HepG2 (cell line): ENCODE data around the gene APEX1. TPM values are rescaled to one million over a fixed set of nuclear protein-coding genes. Genes with fewer than 3 reads are reported as not detected.

ENCODE experiments used
- ATF4 ChIP-seq, 2 experiments: fragments of 450-650 bp in 1 of 2; sonication (generic) in 1 of 2; formaldehyde crosslinking; IDR thresholded peaks; 2 replicates each; pipeline versions ENCODE4 v1.5.0 to v1.8.0; 2020 to 2022; ENCODE audit warnings: mild to moderate bottlenecking in 1 of 2, missing genetic modification reagents in 1 of 2
- FUBP1 ChIP-seq: sonication (generic); formaldehyde crosslinking; IDR thresholded peaks from 2 replicates; pipeline ENCODE4 v1.5.1; 2020; ENCODE audit warnings: missing genetic modification reagents, mild to moderate bottlenecking, borderline replicate concordance
- HNRNPK ChIP-seq: fragments of 200-400 bp; formaldehyde crosslinking; IDR thresholded peaks from 2 replicates; pipeline ENCODE4 v1.6.1; 2018; ENCODE audit warnings: low read length, low read depth, moderate library complexity, mild to moderate bottlenecking; ENCODE audit not compliant: poor library complexity, severe bottlenecking
- ISX ChIP-seq: sonication (generic); formaldehyde crosslinking; conservative IDR thresholded peaks from 2 replicates; pipeline ENCODE4 v1.5.0; 2020; ENCODE audit warnings: missing genetic modification reagents
- KLF11 ChIP-seq: IDR thresholded peaks from 2 replicates; pipeline ENCODE4 v1.6.1; 2016; ENCODE audit warnings: missing compliant biosample characterization
- RXRB ChIP-seq: IDR thresholded peaks from 2 replicates; pipeline ENCODE4 v1.6.1; 2016; ENCODE audit warnings: borderline replicate concordance, missing genetic modification reagents, missing compliant biosample characterization
- TCF12 ChIP-seq, 2 experiments: fragments of 450-650 bp in 1 of 2; sonication (generic) in 1 of 2; formaldehyde crosslinking in 1 of 2; IDR thresholded peaks; 2 replicates each; pipeline versions ENCODE4 v1.6.1 to v1.8.0; 2017 to 2022; ENCODE audit warnings: antibody characterized with exemption in 1 of 2, mild to moderate bottlenecking in 1 of 2, missing genetic modification reagents in 1 of 2, moderate library complexity in 1 of 2
- UBTF ChIP-seq: sonication (generic); formaldehyde crosslinking; IDR thresholded peaks from 2 replicates; pipeline ENCODE4 v1.4.0; 2020; ENCODE audit warnings: mild to moderate bottlenecking, missing genetic modification reagents
- ZFP1 ChIP-seq: IDR thresholded peaks from 2 replicates; pipeline ENCODE4 v1.6.1; 2016
- ZFYVE20 ChIP-seq: sonication (generic); formaldehyde crosslinking; IDR thresholded peaks from 2 replicates; pipeline ENCODE4 v1.8.0; 2023; ENCODE audit warnings: low read depth, mild to moderate bottlenecking, moderate library complexity, missing genetic modification reagents, borderline replicate concordance
- ZNF124 ChIP-seq: sonication (generic); formaldehyde crosslinking; IDR thresholded peaks from 2 replicates; pipeline ENCODE4 v1.4.0; 2020; ENCODE audit warnings: missing genetic modification reagents
- ZNF136 ChIP-seq: sonication (generic); formaldehyde crosslinking; IDR thresholded peaks from 2 replicates; pipeline ENCODE4 v1.8.1; 2022; ENCODE audit warnings: low read depth, mild to moderate bottlenecking, moderate library complexity, missing genetic modification reagents
- ZNF749 ChIP-seq: sonication (generic); formaldehyde crosslinking; IDR thresholded peaks from 2 replicates; pipeline ENCODE4 v1.8.0; 2022; ENCODE audit warnings: mild to moderate bottlenecking, missing genetic modification reagents, moderate library complexity, borderline replicate concordance
- ZNF788 ChIP-seq: sonication (generic); formaldehyde crosslinking; IDR thresholded peaks from 2 replicates; pipeline ENCODE4 v1.5.0; 2020; ENCODE audit warnings: mild to moderate bottlenecking, missing genetic modification reagents, borderline replicate concordance
- polyA plus RNA-seq, 8 experiments: library from polyadenylated mRNA; depleted of rRNA in 3 of 8; stranded (reverse) in 7 of 8; unstranded in 1 of 8; fragments of >200 nt; fragmentation: Illumina TruSeq in 4 of 8; extraction: Trizol in 4 of 8; gene quantifications; 2 replicates each; pipeline versions ENCODE4 v1.2.1 to v1.2.3, GENCODE V29; 2011 to 2016; ENCODE audit warnings: low read depth in 4 of 8, missing spikeins in 1 of 8, mixed read lengths in 1 of 8; ENCODE audit not compliant: insufficient read depth in 1 of 8
- total RNA-seq, 5 experiments: library from RNA; depleted of rRNA; stranded (reverse); fragments of >200 nt; fragmentation: Illumina TruSeq; extraction: Trizol; gene quantifications; 2 replicates each; pipeline ENCODE4 v1.2.3, GENCODE V29; 2016; ENCODE audit warnings: low read depth in 1 of 5
- TF ChIP-seq, protein P1 (sequence below): IDR thresholded peaks from 2 replicates; pipeline ENCODE4 v1.4.0; 2020; ENCODE audit warnings: mild to moderate bottlenecking, missing genetic modification reagents
- TF ChIP-seq, protein P2 (sequence below): sonication (generic); formaldehyde crosslinking; IDR thresholded peaks from 2 replicates; pipeline ENCODE4 v1.5.0; 2020; ENCODE audit warnings: missing genetic modification reagents
- TF ChIP-seq, protein P3 (sequence below): IDR thresholded peaks from 2 replicates; pipeline ENCODE4 v1.6.1; 2018; ENCODE audit warnings: missing genetic modification reagents, mild to moderate bottlenecking, missing compliant biosample characterization

APEX1 gene
- total and polyA plus RNA-seq, 2 of the 13 experiments (the other 11 are each of a cell fraction or from before 2014, with no cell fraction given), result 171 to 405 TPM

DNA sequence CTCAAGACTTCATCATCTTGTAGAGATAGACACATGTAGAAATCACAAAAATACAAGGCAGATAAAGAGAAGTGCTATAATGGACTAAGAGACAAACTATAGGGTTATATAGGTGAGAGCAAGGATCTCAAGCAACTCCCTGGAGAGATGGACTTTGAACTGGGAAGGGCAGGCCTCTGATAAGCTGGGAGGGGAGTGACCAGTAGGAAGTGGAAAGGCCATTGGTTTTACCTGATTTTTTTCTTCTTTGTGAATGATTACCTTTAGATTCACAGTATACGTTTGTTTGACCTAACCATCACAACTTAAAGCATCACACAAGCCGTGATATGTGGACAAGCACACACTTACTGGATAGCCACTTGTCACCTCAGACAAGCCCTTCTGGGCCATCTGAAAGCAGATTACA is 36.5 kb upstream of the APEX1 start (continued):
- TF ChIP-seq FUBP1 (CRISPR knock-in tag) (no peak), ISX (CRISPR knock-in tag) (no peak), ATF4 (CRISPR knock-in tag; IDR thresholded peaks at IDR 0.05) (no peak), ZNF788 (CRISPR knock-in tag) (no peak), ZNF749 (CRISPR knock-in tag) (no peak), HNRNPK (no peak), TCF12 (IDR thresholded peaks at IDR 0.05) (no peak), TCF12 (CRISPR knock-in tag; IDR thresholded peaks at IDR 0.05) (no peak), RXRB (CRISPR knock-in tag) (peak; percentile 32; the same call in 1 of the 2 replicates), ZFP1 (no peak), ZNF136 (no peak), ZNF124 (CRISPR knock-in tag) (no peak), UBTF (CRISPR knock-in tag) (no peak), ZFYVE20 (CRISPR knock-in tag) (no peak), KLF11 (CRISPR knock-in tag) (no peak)
- TF ChIP-seq, protein P1, sequence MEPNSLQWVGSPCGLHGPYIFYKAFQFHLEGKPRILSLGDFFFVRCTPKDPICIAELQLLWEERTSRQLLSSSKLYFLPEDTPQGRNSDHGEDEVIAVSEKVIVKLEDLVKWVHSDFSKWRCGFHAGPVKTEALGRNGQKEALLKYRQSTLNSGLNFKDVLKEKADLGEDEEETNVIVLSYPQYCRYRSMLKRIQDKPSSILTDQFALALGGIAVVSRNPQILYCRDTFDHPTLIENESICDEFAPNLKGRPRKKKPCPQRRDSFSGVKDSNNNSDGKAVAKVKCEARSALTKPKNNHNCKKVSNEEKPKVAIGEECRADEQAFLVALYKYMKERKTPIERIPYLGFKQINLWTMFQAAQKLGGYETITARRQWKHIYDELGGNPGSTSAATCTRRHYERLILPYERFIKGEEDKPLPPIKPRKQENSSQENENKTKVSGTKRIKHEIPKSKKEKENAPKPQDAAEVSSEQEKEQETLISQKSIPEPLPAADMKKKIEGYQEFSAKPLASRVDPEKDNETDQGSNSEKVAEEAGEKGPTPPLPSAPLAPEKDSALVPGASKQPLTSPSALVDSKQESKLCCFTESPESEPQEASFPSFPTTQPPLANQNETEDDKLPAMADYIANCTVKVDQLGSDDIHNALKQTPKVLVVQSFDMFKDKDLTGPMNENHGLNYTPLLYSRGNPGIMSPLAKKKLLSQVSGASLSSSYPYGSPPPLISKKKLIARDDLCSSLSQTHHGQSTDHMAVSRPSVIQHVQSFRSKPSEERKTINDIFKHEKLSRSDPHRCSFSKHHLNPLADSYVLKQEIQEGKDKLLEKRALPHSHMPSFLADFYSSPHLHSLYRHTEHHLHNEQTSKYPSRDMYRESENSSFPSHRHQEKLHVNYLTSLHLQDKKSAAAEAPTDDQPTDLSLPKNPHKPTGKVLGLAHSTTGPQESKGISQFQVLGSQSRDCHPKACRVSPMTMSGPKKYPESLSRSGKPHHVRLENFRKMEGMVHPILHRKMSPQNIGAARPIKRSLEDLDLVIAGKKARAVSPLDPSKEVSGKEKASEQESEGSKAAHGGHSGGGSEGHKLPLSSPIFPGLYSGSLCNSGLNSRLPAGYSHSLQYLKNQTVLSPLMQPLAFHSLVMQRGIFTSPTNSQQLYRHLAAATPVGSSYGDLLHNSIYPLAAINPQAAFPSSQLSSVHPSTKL (CRISPR knock-in tag), result peak; percentile 37
- TF ChIP-seq, protein P2, sequence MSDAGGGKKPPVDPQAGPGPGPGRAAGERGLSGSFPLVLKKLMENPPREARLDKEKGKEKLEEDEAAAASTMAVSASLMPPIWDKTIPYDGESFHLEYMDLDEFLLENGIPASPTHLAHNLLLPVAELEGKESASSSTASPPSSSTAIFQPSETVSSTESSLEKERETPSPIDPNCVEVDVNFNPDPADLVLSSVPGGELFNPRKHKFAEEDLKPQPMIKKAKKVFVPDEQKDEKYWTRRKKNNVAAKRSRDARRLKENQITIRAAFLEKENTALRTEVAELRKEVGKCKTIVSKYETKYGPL (CRISPR knock-in tag), result no peak
- TF ChIP-seq, protein P3, sequence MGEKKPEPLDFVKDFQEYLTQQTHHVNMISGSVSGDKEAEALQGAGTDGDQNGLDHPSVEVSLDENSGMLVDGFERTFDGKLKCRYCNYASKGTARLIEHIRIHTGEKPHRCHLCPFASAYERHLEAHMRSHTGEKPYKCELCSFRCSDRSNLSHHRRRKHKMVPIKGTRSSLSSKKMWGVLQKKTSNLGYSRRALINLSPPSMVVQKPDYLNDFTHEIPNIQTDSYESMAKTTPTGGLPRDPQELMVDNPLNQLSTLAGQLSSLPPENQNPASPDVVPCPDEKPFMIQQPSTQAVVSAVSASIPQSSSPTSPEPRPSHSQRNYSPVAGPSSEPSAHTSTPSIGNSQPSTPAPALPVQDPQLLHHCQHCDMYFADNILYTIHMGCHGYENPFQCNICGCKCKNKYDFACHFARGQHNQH (CRISPR knock-in tag), result no peak
